Measurements from ENCODE around the gene RGS19.
"Not testable (repeated sequence)": the region's sequence is repeated elsewhere in the genome, so short reads cannot be mapped to it uniquely, and the experiment has no call there.

The RGS19 gene

GRCh38 chr20:64092258-64093012 is 13.1 kb upstream of the RGS19 start:
- DNase-seq: no peak

- no peak for DNase-seq
Measured at GRCh38 chr20:64091770-64092169, 12.5 kb upstream of the RGS19 start.

GRCh38 chr20:64091340-64091739 is 12.0 kb upstream of the RGS19 start:
- no peak for DNase-seq

- no peak for DNase-seq
Measured at GRCh38 chr20:64090165-64090564, 10.8 kb upstream of the RGS19 start.

GRCh38 chr20:64088586-64088985 is 9.3 kb upstream of the RGS19 start:
- DNase-seq: not testable (repeated sequence)

GRCh38 chr20:64087226-64087825 is 8.0 kb upstream of the RGS19 start:
- DNase-seq: not testable (repeated sequence)

GRCh38 chr20:64086801-64087200 is 7.5 kb upstream of the RGS19 start:
- DNase-seq: no peak

- no peak for DNase-seq
Measured at GRCh38 chr20:64084685-64085152, 5.4 kb upstream of the RGS19 start.

- no peak for DNase-seq
Measured at GRCh38 chr20:64083804-64084684, 4.7 kb upstream of the RGS19 start, which contains the start of gene LKAAEAR1. Gene LKAAEAR1 (minus strand): TSS chr20:64084398. CDS start chr20:64084219, 179 bp downstream.

- peak; percentile 77 for DNase-seq
Measured at GRCh38 chr20:64083378-64083803, 4.1 kb upstream of the RGS19 start.

- peak; percentile 36 for DNase-seq
Measured at GRCh38 chr20:64082820-64083377, 3.6 kb upstream of the RGS19 start.

- no peak for DNase-seq
Measured at GRCh38 chr20:64082126-64082731, 2.9 kb upstream of the RGS19 start.

GRCh38 chr20:64081624-64081964 is 2.3 kb upstream of the RGS19 start:
- no peak for DNase-seq

- DNase-seq: no peak
Measured at GRCh38 chr20:64080813-64081623, 1.7 kb upstream of the RGS19 start.

- no peak for DNase-seq
Measured at GRCh38 chr20:64080013-64080812, 895 bp upstream of the RGS19 start, which contains the start of gene OPRL1. Gene OPRL1 (plus strand): TSS chr20:64080082. CDS start chr20:64092721, 12,639 bp downstream.

GRCh38 chr20:64078934-64079272 is 415 bp downstream of the RGS19 start:
- no peak for DNase-seq

GRCh38 chr20:64077876-64078551 is 1.3 kb downstream of the RGS19 start:
- DNase-seq: no peak

- no peak for DNase-seq
Measured at GRCh38 chr20:64077541-64077875, 1.8 kb downstream of the RGS19 start.

- no peak for DNase-seq
Measured at GRCh38 chr20:64077094-64077493, 2.2 kb downstream of the RGS19 start.
